Chondrocyte (in vitro differentiated cells): ENCODE data around the gene RLIM. TPM values are rescaled to one million over a fixed set of nuclear protein-coding genes. Genes with fewer than 3 reads are reported as not detected.
"Not testable (repeated sequence)": the region's sequence is repeated elsewhere in the genome, so short reads cannot be mapped to it uniquely, and the experiment has no call there.

ENCODE experiments used
- DNase-seq: peaks from one replicate; pipeline ENCODE4 v3.0.0; 2021; ENCODE audit warnings: mixed read lengths, low spot score
- H3K27ac Mint-ChIP-seq: one replicate; pipeline ENCODE4 v1.8.0; 2021; ENCODE audit warnings: mild to moderate bottlenecking, moderate library complexity, mixed read lengths; ENCODE audit not compliant: unreplicated experiment
- H3K27me3 Mint-ChIP-seq: 2 replicates; pipeline ENCODE4 v1.8.0; 2021; ENCODE audit warnings: low read depth, mixed read lengths
- H3K36me3 Mint-ChIP-seq: 2 replicates; pipeline ENCODE4 v1.8.0; 2021; ENCODE audit warnings: low read depth, mixed read lengths
- H3K4me1 Mint-ChIP-seq: 2 replicates; pipeline ENCODE4 v1.8.0; 2021; ENCODE audit warnings: low read depth, mild to moderate bottlenecking, mixed read lengths
- H3K4me3 Mint-ChIP-seq: one replicate; pipeline ENCODE4 v1.8.0; 2021; ENCODE audit warnings: mild to moderate bottlenecking, moderate library complexity, mixed read lengths; ENCODE audit not compliant: unreplicated experiment
- H3K9me3 Mint-ChIP-seq: 2 replicates; pipeline ENCODE4 v1.8.0; 2021; ENCODE audit warnings: low read depth, mixed read lengths
- long read RNA-seq: library from polyadenylated mRNA; stranded (forward); transcript quantifications from one replicate; pipeline ENCODE4 v2.0.0, GENCODE V29; 2021
- total RNA-seq: library from RNA; stranded (reverse); gene quantifications from 3 replicates; pipeline ENCODE4 v1.2.1, GENCODE V29; 2021
- TF ChIP-seq, protein P1 (sequence below): fragments of 200-600 bp; sonication (generic); IDR thresholded peaks from 2 replicates; pipeline ENCODE4 v1.5.0; 2021; ENCODE audit warnings: antibody characterized with exemption, mild to moderate bottlenecking, moderate library complexity

Gene RLIM
- 42.9 to 51.5 TPM (median 44.6 TPM) in 3 replicates for total RNA-seq
- long read RNA-seq, full-length matches to known transcripts: 18 of 26 reads
- long read RNA-seq, partial matches to known transcripts: 0 of 26 reads
- long read RNA-seq, other reads (novel, unspliced or antisense): 8 of 26 reads

DNA sequence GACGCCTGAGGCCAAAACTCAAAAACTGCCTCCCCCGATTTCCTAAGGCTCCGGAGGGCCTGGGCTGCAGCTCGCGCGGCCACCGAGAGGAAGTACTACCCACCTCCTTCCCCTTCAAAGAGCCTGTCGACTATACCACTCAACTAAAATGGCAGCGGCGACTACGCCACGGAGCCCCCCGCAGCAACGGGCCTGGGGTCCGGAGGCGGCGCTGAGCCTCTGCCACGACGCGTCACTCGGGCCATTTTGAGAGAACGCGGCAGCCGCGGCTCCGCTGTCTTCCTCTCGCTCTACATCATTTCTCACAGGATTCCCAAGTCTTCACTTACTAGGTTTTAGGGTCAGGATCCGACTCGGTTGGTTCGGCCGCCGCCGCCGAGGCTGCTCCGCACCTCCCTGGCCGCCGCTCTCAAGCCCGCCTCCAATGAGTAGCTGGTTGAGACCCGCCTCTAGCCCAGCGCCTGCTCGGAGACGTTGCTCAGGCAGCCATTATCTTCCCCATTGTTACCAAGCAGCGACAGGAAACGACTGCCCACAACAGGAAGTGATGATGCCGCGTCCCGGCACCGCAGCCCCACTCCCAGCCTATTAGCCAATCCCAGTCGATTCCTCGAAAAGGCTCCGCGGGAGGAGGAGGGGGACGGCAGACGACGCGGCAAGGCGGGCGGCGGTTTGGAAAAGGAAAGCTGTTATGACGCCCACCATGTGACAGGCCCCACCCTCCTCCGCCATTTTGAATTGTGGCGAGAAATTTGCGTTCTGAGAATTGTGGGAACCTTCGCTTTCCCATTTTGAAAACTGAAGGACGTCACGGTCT lies at the start of gene RLIM:
Gene RLIM (minus strand): TSS at position 532 of the 817 bp plus-strand sequence. CDS start 18,647 bp downstream, outside the sequence.
- TF ChIP-seq, protein P1, sequence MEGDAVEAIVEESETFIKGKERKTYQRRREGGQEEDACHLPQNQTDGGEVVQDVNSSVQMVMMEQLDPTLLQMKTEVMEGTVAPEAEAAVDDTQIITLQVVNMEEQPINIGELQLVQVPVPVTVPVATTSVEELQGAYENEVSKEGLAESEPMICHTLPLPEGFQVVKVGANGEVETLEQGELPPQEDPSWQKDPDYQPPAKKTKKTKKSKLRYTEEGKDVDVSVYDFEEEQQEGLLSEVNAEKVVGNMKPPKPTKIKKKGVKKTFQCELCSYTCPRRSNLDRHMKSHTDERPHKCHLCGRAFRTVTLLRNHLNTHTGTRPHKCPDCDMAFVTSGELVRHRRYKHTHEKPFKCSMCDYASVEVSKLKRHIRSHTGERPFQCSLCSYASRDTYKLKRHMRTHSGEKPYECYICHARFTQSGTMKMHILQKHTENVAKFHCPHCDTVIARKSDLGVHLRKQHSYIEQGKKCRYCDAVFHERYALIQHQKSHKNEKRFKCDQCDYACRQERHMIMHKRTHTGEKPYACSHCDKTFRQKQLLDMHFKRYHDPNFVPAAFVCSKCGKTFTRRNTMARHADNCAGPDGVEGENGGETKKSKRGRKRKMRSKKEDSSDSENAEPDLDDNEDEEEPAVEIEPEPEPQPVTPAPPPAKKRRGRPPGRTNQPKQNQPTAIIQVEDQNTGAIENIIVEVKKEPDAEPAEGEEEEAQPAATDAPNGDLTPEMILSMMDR: no peak
- no peaks in the 10 kb centered on the region for H3K9me3 Mint-ChIP-seq
- H3K4me3 Mint-ChIP-seq: peak within 1 kb of the TSS; percentile 92
- H3K36me3 Mint-ChIP-seq: peaks cover 2% of the 10 kb centered on the region
- H3K4me1 Mint-ChIP-seq: peaks cover 16% of the 10 kb centered on the region
- DNase-seq: peak; percentile 97
- H3K27me3 Mint-ChIP-seq: no peaks in the 10 kb centered on the region
- H3K27ac Mint-ChIP-seq: peak within 1 kb of the TSS; percentile 99

GRCh38 chrX:74656079-74656745 lies 41.8 kb upstream of the RLIM start:
- Mint-ChIP-seq H3K4me1 (no peaks in the 10 kb centered on the region), H3K27me3 (no peaks in the 10 kb centered on the region), H3K36me3 (no peaks in the 10 kb centered on the region), H3K9me3 (peaks cover 13% of the 10 kb centered on the region), H3K27ac (peak overlapping the region; percentile 38), H3K4me3 (no peak overlapping the region)
- DNase-seq: no peak
- TF ChIP-seq, protein P1: no peak

GRCh38 chrX:74654953-74655352 lies 40.5 kb upstream of the RLIM start:
- H3K27ac Mint-ChIP-seq: not testable (repeated sequence)

DNA sequence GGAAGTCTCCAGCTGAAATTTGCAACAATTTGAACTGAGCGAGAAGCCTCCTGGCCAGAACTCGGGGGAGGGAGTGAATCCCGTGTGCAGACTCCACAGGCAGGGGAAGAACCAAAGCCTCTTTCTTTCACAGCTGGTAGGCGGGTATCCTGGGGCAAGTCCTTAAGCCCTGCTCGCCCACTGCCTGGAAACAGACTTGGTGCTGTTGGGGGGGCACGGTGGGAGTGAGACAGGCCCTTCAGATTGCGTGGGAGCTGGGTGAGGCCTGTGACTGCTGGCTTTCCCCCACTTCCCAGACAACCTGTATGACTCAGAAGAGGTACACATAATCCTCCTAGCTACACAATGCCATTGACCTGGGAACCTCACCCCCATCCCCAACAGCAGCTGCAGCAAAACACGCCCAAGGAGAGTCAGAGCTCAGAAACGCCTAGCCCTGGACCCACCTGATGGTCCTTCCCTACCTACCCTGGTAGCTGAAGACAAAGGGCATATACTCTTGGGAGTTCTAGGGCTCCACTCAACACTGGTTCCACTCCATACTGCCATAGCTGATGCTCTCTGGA lies 22.4 kb upstream of the RLIM start:
- DNase-seq: no peak
- Mint-ChIP-seq H3K27ac (no peak overlapping the region), H3K4me3 (no peak overlapping the region), H3K4me1 (no peaks in the 10 kb centered on the region), H3K27me3 (peaks cover 13% of the 10 kb centered on the region), H3K36me3 (no peaks in the 10 kb centered on the region), H3K9me3 (peaks cover 26% of the 10 kb centered on the region)
- TF ChIP-seq, protein P1: no peak

More at GRCh38 chrX:74654953-74655352, 40.5 kb upstream of the RLIM start:
- not testable (repeated sequence) for H3K27me3 Mint-ChIP-seq, H3K4me3 Mint-ChIP-seq, H3K4me1 Mint-ChIP-seq, H3K36me3 Mint-ChIP-seq, DNase-seq
- H3K9me3 Mint-ChIP-seq: peaks cover 13% of the 10 kb centered on the region

DNA sequence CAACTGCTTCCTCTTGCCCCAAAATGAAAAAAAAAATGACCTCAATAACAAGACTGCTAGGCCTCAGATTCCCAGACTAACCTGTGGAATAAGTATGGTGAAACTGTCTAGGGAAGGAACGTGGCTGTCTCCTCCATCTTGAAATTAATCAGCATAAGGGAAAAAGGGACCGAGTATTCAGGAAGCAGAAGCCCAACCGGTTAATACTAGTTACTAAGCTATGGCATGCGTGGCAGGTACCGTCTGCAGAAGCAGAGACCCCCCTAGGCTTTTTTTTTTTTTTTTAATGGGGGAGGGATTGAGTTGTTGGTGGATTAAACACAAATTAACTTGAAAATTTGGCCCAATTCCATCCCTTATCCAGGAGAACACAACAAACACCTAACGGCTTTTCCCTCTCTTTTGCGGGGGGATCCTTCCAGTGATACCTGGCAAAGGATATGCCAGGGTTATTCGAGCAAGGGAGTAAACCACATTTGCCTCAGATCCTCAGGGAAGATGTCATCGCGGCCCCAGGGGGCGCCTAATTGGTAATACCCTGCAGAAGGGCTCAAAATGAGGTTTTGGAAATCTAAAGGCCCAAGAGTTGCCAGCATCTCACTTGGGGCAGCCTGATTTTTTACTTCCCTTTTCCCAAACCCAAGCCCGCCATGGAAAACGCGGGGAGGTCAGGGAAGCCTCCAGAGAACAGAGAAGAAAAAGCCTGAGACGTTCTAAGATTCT lies 893 bp downstream of the RLIM start:
- Mint-ChIP-seq H3K27ac (peak overlapping the region; percentile 99), H3K4me1 (peaks cover 16% of the 10 kb centered on the region), H3K36me3 (peaks cover 2% of the 10 kb centered on the region), H3K4me3 (peak overlapping the region; percentile 92), H3K9me3 (no peaks in the 10 kb centered on the region), H3K27me3 (no peaks in the 10 kb centered on the region)
- no peak for DNase-seq
- TF ChIP-seq, protein P1: peak; percentile 26
